ENCODE measurements around the gene PLAGL1.
"Not testable (repeated sequence)": the region's sequence is repeated elsewhere in the genome, so short reads cannot be mapped to it uniquely, and the experiment has no call there.

Gene PLAGL1

DNA sequence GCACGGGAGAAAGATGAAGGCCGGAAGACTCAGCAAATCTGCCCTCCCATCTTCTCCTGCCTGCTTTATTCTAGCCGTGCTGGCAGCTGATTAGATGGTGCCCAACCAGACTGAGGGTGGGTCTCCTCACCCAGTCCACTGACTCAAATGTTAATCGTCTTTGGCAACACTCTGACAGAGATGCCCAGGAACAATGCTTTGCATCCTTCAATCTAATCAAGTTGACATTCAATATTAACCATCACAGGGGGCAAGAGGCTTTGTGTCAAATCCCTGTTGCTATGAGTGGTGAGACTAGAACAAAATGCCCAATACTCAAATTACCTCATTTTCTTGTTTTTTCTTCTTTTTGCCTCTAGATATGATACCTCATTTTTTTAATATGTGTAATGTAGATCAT is 27.4 kb upstream of the PLAGL1 start:
- H3K27me3 ChIP-seq (ENCODE audit: control insufficient read depth, insufficient read depth, low read length, poor library complexity, severe bottlenecking), result no peaks in the 10 kb centered on the region
- no peak overlapping the region for H3K27ac ChIP-seq (ENCODE audit: insufficient read depth, low read depth, low read length, poor library complexity, severe bottlenecking)
- no peak overlapping the region for H3K4me3 ChIP-seq (ENCODE audit: insufficient read depth, low read depth, low read length)
- no peaks in the 10 kb centered on the region for H3K4me1 ChIP-seq (ENCODE audit: control insufficient read depth, insufficient read depth, low read length)
- H3K36me3 ChIP-seq (ENCODE audit: control insufficient read depth, insufficient read depth, low read length), result no peaks in the 10 kb centered on the region
- 91 to 92% methylated on average over 4 of the region's 4 CpGs for WGBS, 2 experiments
- H3K9me3 ChIP-seq (ENCODE audit: control insufficient read depth, low read length), result no peaks in the 10 kb centered on the region

GRCh38 chr6:144033816-144034735 is 26.0 kb upstream of the PLAGL1 start:
- H3K27ac ChIP-seq (ENCODE audit: insufficient read depth, low read depth, low read length, poor library complexity, severe bottlenecking), result no peak overlapping the region
- no peaks in the 10 kb centered on the region for H3K36me3 ChIP-seq (ENCODE audit: control insufficient read depth, insufficient read depth, low read length)
- peaks cover 2% of the 10 kb centered on the region for H3K9me3 ChIP-seq (ENCODE audit: control insufficient read depth, low read length)
- no peaks in the 10 kb centered on the region for H3K4me1 ChIP-seq (ENCODE audit: control insufficient read depth, insufficient read depth, low read length)
- H3K4me3 ChIP-seq (ENCODE audit: insufficient read depth, low read depth, low read length), result no peak overlapping the region
- H3K27me3 ChIP-seq (ENCODE audit: control insufficient read depth, insufficient read depth, low read length, poor library complexity, severe bottlenecking), result no peaks in the 10 kb centered on the region
- 66 to 72% methylated on average over 4 of the region's 4 CpGs for WGBS, 2 experiments

DNA sequence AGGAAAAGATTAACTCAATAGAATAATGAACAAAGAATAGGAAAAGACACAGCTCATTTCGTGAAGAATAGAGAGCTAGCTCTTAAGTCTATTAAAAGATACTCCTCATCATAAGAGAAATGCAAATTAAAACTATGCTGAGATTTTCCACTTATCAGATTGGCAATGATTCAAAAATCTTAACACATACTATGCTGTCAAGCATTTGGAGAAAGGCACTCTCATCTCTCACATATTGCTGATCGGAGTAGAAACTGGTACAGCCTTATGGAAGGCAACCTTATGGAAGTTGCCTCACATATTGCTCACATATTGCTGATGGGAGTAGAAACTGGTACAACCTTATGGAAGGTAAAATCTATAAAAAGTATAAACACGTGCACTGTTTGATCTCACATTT is 21.4 kb upstream of the PLAGL1 start:
- no peaks in the 10 kb centered on the region for H3K4me1 ChIP-seq (ENCODE audit: control insufficient read depth, insufficient read depth, low read length)
- 90 to 100% methylated on average over 2 to 3 of the region's 3 CpGs for WGBS, 2 experiments
- H3K36me3 ChIP-seq (ENCODE audit: control insufficient read depth, insufficient read depth, low read length), result no peaks in the 10 kb centered on the region
- peaks cover 2% of the 10 kb centered on the region for H3K9me3 ChIP-seq (ENCODE audit: control insufficient read depth, low read length)
- H3K27ac ChIP-seq (ENCODE audit: insufficient read depth, low read depth, low read length, poor library complexity, severe bottlenecking), result no peak overlapping the region
- no peak overlapping the region for H3K4me3 ChIP-seq (ENCODE audit: insufficient read depth, low read depth, low read length)
- H3K27me3 ChIP-seq (ENCODE audit: control insufficient read depth, insufficient read depth, low read length, poor library complexity, severe bottlenecking), result no peaks in the 10 kb centered on the region

DNA sequence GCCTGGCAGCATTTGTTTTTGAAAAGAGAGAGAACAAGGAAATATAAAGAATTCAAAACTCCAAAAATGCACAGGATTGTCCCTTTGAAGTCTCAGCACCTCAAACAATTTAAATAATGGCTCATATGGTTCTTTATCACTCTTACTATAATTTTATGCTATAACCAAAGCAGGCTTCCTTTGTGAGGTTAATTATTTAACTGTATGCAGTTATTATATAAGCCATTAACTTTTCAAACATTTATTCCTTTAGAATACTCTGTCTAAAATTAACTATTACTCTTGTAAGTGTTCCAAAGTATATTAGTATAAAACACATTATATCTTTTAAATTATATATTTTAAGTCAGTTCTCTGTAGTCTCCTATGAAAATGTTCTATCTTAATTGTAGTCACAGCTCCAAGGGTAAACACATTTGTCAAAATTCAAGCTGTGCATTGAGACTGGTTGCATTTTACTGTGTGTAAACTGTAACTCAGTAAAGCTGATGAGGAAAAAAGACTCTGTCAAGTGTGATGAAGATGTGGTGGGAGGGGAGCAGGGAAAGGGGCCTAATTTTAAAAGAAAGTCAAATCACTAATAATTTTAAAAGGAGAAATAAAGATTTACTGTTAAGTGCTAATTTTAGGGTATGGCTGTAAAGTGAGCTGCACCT is 20.0 kb upstream of the PLAGL1 start:
- Histone ChIP-seq H3K27ac (ENCODE audit: insufficient read depth, low read depth, low read length, poor library complexity, severe bottlenecking) (no peak overlapping the region), H3K4me3 (ENCODE audit: insufficient read depth, low read depth, low read length) (no peak overlapping the region), H3K27me3 (ENCODE audit: control insufficient read depth, insufficient read depth, low read length, poor library complexity, severe bottlenecking) (no peaks in the 10 kb centered on the region)

DNA sequence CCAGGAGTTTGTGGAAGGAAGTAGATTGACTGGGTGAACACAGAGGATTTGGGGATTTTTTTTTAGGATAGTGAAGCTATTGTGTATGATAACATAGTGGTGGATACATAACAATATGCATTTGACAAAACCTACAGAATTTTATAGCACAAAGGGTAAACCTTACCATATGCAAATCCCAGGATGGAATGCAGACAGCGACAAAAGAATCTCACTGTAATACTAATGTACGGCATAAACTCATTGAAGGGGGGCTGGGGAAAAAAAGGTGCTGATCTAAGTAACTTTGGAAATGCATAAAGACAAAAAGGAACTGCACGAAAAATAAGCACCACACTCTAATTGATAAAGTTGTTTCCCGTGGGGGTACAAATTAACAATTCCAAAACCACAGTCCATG is 15.2 kb upstream of the PLAGL1 start:
- H3K9me3 ChIP-seq (ENCODE audit: control insufficient read depth, low read length), result no peaks in the 10 kb centered on the region
- no peaks in the 10 kb centered on the region for H3K4me1 ChIP-seq (ENCODE audit: control insufficient read depth, insufficient read depth, low read length)
- 80 to 85% methylated on average over 3 to 4 of the region's 4 CpGs for WGBS, 2 experiments
- H3K27me3 ChIP-seq (ENCODE audit: control insufficient read depth, insufficient read depth, low read length, poor library complexity, severe bottlenecking), result no peaks in the 10 kb centered on the region
- no peak overlapping the region for H3K4me3 ChIP-seq (ENCODE audit: insufficient read depth, low read depth, low read length)
- no peaks in the 10 kb centered on the region for H3K36me3 ChIP-seq (ENCODE audit: control insufficient read depth, insufficient read depth, low read length)
- H3K27ac ChIP-seq (ENCODE audit: insufficient read depth, low read depth, low read length, poor library complexity, severe bottlenecking), result no peak overlapping the region

More for the DNA sequence above, 20.0 kb upstream of the PLAGL1 start:
- Histone ChIP-seq H3K4me1 (ENCODE audit: control insufficient read depth, insufficient read depth, low read length) (no peaks in the 10 kb centered on the region), H3K9me3 (ENCODE audit: control insufficient read depth, low read length) (peaks cover 2% of the 10 kb centered on the region), H3K36me3 (ENCODE audit: control insufficient read depth, insufficient read depth, low read length) (no peaks in the 10 kb centered on the region)

DNA sequence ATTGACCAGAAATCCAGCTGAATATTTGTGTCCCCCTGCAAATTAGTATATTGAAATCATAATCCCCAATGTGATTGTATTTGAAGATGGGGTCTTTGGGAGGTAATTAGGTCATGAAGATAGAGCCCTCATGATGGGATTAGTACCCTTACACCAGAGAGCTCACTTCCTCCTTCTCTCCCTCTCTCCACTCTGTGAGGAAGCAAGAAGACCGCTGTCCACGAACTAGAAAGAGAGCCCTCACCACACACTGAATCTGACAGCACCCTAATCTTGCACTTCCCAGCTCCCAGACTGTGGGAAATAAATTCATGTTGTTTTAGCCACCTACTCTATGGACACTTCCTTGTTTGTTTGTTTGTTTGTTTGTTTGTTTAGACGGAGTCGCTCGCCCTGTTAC is 11.9 kb upstream of the PLAGL1 start:
- no peaks in the 10 kb centered on the region for H3K27me3 ChIP-seq (ENCODE audit: control insufficient read depth, insufficient read depth, low read length, poor library complexity, severe bottlenecking)
- no peaks in the 10 kb centered on the region for H3K4me1 ChIP-seq (ENCODE audit: control insufficient read depth, insufficient read depth, low read length)
- H3K27ac ChIP-seq (ENCODE audit: insufficient read depth, low read depth, low read length, poor library complexity, severe bottlenecking), result no peak overlapping the region
- no peaks in the 10 kb centered on the region for H3K36me3 ChIP-seq (ENCODE audit: control insufficient read depth, insufficient read depth, low read length)
- no peak overlapping the region for H3K4me3 ChIP-seq (ENCODE audit: insufficient read depth, low read depth, low read length)
- 84 to 92% methylated on average over 5 of the region's 5 CpGs for WGBS, 2 experiments
- no peaks in the 10 kb centered on the region for H3K9me3 ChIP-seq (ENCODE audit: control insufficient read depth, low read length)

DNA sequence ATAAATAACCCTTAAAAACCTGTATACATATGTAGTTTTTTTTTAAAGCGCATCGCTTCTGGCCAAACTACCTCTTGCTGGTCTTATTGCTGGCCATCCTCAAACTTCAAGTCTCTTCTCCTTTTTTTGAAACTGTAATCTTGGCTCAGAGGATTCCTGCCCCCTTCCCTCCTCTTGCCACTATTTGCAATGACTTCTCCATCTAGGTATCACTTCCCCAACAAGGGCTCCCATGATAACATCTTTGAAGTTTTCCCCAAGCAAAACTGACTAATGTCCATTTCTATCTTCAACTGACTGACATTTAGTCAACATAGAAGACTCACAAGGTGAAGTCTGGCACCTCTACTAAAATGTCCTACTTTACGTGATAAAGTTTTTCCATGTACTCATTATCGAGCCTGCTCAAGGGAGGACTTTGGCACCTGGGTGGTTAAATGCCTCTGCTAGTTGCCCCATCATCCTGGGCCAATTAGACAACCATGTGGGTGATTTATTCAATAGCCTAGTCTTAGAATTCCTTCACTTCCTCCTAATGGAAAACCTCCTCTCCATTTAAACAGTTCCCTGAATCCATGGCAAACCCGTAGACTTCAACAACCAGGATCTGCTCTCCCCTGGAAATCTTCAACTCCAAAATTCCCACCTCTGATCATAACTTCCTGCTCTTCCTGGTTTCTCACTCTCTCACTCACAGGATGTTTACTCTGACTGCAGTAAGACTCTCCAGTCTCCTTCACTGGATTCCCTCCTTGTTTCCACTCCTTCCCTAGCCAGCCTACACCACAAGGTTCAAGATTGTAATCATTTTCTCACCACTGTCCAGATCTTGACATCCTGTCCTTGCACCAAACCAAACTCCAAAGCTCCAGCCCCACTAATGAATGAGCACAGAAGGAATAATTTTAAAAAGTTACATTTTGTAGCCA is 9.4 kb upstream of the PLAGL1 start:
- Histone ChIP-seq H3K27ac (ENCODE audit: insufficient read depth, low read depth, low read length, poor library complexity, severe bottlenecking) (no peak overlapping the region), H3K27me3 (ENCODE audit: control insufficient read depth, insufficient read depth, low read length, poor library complexity, severe bottlenecking) (no peaks in the 10 kb centered on the region), H3K36me3 (ENCODE audit: control insufficient read depth, insufficient read depth, low read length) (no peaks in the 10 kb centered on the region), H3K9me3 (ENCODE audit: control insufficient read depth, low read length) (no peaks in the 10 kb centered on the region), H3K4me1 (ENCODE audit: control insufficient read depth, insufficient read depth, low read length) (no peaks in the 10 kb centered on the region), H3K4me3 (ENCODE audit: insufficient read depth, low read depth, low read length) (no peak overlapping the region)
- WGBS, 2 experiments, result 93 to 95% methylated on average over 5 of the region's 5 CpGs

DNA sequence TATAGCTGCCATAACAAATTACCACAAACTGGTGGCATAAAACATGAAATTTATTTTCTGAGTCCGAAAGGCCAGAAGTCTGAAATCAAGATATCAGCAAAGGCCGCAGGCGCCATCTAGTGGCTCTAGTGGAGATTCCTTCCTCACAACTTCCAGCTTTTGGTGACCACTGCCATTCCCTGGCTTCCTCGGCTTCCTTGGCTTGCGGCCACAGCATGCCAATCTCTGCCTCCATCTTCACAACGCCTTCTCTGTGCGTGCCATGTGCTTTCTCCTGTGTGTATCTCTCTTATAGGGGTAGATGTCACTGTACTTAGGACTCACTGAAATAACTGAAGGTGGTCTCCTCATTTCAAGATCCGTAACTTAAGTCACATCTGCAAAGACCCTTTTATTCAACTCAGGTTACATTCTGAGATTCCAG is 5.4 kb upstream of the PLAGL1 start:
- 32 to 41% methylated on average over 8 of the region's 8 CpGs for WGBS, 2 experiments
- Histone ChIP-seq H3K9me3 (ENCODE audit: control insufficient read depth, low read length) (no peaks in the 10 kb centered on the region), H3K27me3 (ENCODE audit: control insufficient read depth, insufficient read depth, low read length, poor library complexity, severe bottlenecking) (peaks cover 6% of the 10 kb centered on the region), H3K4me1 (ENCODE audit: control insufficient read depth, insufficient read depth, low read length) (no peaks in the 10 kb centered on the region), H3K27ac (ENCODE audit: insufficient read depth, low read depth, low read length, poor library complexity, severe bottlenecking) (no peak overlapping the region), H3K36me3 (ENCODE audit: control insufficient read depth, insufficient read depth, low read length) (no peaks in the 10 kb centered on the region), H3K4me3 (ENCODE audit: insufficient read depth, low read depth, low read length) (no peak overlapping the region)

GRCh38 chr6:144012534-144012933 is 4.5 kb upstream of the PLAGL1 start:
- 95% methylated on average over 1 of the region's 1 CpG for WGBS, 2 experiments
- H3K27me3 ChIP-seq (ENCODE audit: control insufficient read depth, insufficient read depth, low read length, poor library complexity, severe bottlenecking), result peaks cover 16% of the 10 kb centered on the region
- H3K27ac ChIP-seq (ENCODE audit: insufficient read depth, low read depth, low read length, poor library complexity, severe bottlenecking), result no peak overlapping the region

DNA sequence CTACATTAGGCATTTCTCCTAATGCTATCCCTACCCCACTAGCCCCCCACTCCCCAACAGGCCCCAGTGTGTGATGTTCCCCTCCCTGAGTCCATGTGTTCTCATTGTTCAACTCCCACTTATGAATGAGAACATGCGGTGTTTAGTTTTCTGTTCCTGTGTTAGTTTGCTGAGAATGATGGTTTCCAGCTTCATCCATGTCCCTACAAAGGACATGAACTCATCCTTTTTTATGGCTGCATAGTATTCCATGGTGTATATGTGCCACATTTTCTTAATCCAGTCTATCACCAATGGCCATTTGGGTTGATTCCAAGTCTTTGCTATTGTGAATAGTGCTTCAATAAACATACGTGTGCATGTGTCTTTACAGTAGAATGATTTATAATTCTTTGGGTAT is 1.6 kb upstream of the PLAGL1 start:
- peaks cover 32% of the 10 kb centered on the region for H3K27me3 ChIP-seq (ENCODE audit: control insufficient read depth, insufficient read depth, low read length, poor library complexity, severe bottlenecking)
- 91% methylated on average over 1 of the region's 2 CpGs; no CpG with 5 or more reads in 1 of the 2 experiments for WGBS, 2 experiments
- not testable (repeated sequence) for H3K4me1 ChIP-seq (ENCODE audit: control insufficient read depth, insufficient read depth, low read length); H3K27ac ChIP-seq (ENCODE audit: insufficient read depth, low read depth, low read length, poor library complexity, severe bottlenecking); H3K9me3 ChIP-seq (ENCODE audit: control insufficient read depth, low read length); H3K36me3 ChIP-seq (ENCODE audit: control insufficient read depth, insufficient read depth, low read length); H3K4me3 ChIP-seq (ENCODE audit: insufficient read depth, low read depth, low read length)

More at GRCh38 chr6:144012534-144012933, 4.5 kb upstream of the PLAGL1 start:
- no peaks in the 10 kb centered on the region for H3K9me3 ChIP-seq (ENCODE audit: control insufficient read depth, low read length)
- H3K4me3 ChIP-seq (ENCODE audit: insufficient read depth, low read depth, low read length), result no peak overlapping the region
- H3K36me3 ChIP-seq (ENCODE audit: control insufficient read depth, insufficient read depth, low read length), result no peaks in the 10 kb centered on the region
- no peaks in the 10 kb centered on the region for H3K4me1 ChIP-seq (ENCODE audit: control insufficient read depth, insufficient read depth, low read length)

Data from ectodermal cell (in vitro differentiated cells).